ENCODE measurements around the gene SYMPK. TPM values are rescaled to one million over a fixed set of nuclear protein-coding genes. Genes with fewer than 3 reads are reported as not detected.
A peak's percentile ranks its signal among the peaks of the same experiment; 100 is the strongest.

Gene SYMPK
- total RNA-seq, 1 donor from 2014 or later, result 73.1 TPM

DNA sequence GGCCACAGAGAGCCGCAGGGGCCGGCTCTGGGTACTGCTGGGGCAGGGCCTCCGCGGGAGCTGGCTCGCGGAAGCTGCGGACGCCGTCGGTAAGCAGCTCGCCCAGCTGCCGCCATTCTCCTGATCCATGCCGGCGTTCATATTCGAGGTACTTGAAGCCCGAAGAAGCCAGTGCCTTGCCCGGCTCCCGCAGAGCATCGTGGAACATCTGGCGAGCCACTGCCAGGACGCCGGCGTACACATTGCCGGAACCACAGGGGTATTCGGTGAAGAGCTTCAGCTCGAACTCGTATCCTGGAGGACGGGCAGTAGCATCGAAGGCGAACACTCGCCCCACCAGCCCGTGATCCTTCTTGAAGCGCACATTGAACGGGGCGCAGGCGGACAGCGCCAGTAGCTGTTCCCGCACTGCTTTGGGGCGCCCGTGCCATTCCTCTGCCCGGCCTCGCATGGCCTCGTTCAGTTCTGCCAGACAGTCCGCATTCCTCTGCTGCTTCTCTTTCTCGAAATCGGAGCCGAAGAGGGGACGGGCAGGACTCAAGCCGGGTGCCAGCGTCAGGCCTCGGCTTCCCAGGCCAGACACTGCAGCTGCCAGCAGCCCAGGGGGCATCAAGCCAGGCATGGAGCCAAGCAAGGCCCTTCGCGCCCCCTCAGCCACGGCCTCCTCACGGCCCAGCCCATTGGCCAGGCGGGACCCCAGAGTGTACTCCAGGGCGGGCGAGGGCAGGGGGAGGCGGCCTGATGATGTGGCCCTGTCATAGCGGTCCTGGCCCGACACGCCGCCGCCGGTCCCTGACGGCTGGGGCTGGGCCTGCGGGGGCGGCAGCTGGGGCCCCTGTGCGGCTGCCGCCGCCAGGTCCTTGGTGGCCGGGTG is 22.0 kb upstream of the SYMPK start:
- ATAC-seq (no peak), DNase-seq (no peak)
- no peaks in the 10 kb centered on the region for H3K9me3 ChIP-seq
- intact Hi-C loops (cut with DNase I), result no loop called here
- H3K27ac ChIP-seq, result peak overlapping the region; percentile 90
- peaks cover 47% of the 10 kb centered on the region for H3K4me1 ChIP-seq
- H3K4me3 ChIP-seq, result peak overlapping the region; percentile 92
- TF ChIP-seq, protein P1, sequence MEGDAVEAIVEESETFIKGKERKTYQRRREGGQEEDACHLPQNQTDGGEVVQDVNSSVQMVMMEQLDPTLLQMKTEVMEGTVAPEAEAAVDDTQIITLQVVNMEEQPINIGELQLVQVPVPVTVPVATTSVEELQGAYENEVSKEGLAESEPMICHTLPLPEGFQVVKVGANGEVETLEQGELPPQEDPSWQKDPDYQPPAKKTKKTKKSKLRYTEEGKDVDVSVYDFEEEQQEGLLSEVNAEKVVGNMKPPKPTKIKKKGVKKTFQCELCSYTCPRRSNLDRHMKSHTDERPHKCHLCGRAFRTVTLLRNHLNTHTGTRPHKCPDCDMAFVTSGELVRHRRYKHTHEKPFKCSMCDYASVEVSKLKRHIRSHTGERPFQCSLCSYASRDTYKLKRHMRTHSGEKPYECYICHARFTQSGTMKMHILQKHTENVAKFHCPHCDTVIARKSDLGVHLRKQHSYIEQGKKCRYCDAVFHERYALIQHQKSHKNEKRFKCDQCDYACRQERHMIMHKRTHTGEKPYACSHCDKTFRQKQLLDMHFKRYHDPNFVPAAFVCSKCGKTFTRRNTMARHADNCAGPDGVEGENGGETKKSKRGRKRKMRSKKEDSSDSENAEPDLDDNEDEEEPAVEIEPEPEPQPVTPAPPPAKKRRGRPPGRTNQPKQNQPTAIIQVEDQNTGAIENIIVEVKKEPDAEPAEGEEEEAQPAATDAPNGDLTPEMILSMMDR (IDR thresholded peaks at IDR 0.05), result no peak
- no peaks in the 10 kb centered on the region for H3K27me3 ChIP-seq (ENCODE audit: low read depth)
- peaks cover 10% of the 10 kb centered on the region for H3K36me3 ChIP-seq

DNA sequence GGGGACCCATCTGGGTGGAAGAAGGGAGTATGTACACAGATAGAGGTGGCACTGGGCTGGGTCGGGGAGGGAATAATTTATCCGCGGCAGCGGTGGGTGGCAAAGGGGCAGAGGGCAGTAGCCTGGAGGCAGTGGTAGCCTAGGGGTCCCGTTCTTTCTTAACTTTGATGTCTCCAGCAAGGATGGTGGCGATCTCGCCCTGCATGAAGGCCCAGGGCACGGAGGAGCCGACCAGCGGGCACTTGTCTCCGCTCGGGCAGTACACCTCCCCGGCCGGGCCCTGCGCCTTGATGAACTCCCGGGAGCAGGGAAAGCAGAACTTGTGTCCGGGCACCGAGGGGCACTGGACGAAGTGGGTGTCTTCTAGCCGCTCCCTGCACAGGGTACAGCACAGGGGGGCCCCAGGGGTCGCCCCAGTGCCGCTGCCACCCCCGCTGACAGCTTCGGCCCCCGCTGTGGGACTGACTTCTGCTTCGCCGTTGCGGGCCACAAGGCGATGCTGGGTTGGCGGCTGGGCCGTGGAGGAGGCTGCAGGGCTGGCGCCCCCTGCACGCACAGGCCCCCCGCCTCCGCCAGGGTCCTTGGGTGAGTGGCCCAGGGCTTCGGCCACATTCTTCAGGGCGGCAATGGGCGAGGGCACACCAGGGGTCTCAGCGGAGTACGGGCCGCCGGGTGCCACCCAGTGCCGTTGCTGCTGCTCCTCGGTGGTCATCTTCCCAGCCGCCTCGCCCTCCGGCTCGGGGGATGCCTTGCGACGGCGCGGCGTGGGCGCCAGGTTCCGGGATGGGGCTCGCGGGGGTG is 21.1 kb upstream of the SYMPK start:
- H3K4me3 ChIP-seq, result peak overlapping the region; percentile 92
- H3K36me3 ChIP-seq, result peaks cover 10% of the 10 kb centered on the region
- H3K27ac ChIP-seq, result no peak overlapping the region
- DNase-seq (no peak), ATAC-seq (no peak)
- H3K27me3 ChIP-seq (ENCODE audit: low read depth), result no peaks in the 10 kb centered on the region
- H3K9me3 ChIP-seq, result no peaks in the 10 kb centered on the region
- intact Hi-C loops (cut with DNase I), result no loop called here
- TF ChIP-seq, protein P1 (IDR thresholded peaks at IDR 0.05), result no peak
- peaks cover 47% of the 10 kb centered on the region for H3K4me1 ChIP-seq

- intact Hi-C loops (cut with DNase I), result no loop called here
Observed at GRCh38 chr19:45883586-45883880, 20.6 kb upstream of the SYMPK start.

DNA sequence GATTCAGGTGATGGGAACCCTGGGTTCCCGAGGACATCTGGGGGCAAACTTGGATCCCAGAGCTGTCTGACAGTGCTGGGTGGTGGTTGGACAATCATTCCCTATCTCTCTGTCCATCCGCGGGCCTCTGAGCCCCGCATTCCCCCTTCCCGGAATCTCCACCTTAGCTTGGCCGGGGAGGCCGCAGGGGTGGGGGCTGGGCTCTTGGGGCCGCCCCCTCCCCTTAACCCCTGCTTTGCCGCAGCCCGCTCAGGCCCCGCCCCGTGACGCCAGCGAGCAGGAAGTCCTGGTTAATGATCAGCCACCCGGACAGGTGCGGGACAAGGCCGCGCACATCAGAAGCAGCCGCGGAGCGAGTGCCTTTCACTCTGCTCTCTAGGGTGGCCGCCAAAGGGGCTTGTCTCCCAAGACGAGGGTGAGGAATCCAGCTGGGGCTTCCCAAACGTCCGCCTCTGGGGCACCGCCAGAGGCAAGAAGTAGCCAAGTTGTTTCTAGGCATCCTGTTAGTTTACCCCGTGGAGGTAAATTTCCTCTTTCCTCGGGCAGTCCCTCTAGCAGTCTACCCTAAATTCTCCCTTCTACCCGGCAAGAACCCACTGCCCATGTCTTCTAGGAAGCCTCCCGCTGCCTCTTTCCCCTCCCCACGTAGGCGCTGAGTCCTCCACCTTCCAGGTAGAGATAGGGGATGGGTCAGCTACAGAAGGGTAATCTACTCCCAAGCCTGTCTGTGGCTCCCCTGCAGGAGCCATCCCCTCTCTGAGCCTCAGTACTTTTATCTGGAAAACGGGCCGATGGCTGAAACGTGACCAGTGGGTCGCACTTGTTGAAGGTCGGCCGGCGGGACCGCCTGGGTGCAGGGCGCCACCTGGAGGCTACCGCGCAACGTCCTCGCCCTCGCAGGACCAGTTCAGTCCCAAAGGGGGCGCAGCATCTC is 20.0 kb upstream of the SYMPK start:
- no peaks in the 10 kb centered on the region for H3K9me3 ChIP-seq
- TF ChIP-seq, protein P1 (IDR thresholded peaks at IDR 0.05), result peak; percentile 90
- peak; percentile 54 to 80 for ATAC-seq
- H3K4me1 ChIP-seq, result peaks cover 47% of the 10 kb centered on the region
- peaks cover 10% of the 10 kb centered on the region for H3K36me3 ChIP-seq
- DNase-seq, result peak; percentile 90
- intact Hi-C loops (cut with DNase I), result no loop called here
- peak overlapping the region; percentile 41 for H3K4me3 ChIP-seq
- no peaks in the 10 kb centered on the region for H3K27me3 ChIP-seq (ENCODE audit: low read depth)
- H3K27ac ChIP-seq, result peak overlapping the region; percentile 63

More at GRCh38 chr19:45883586-45883880, 20.6 kb upstream of the SYMPK start:
- Histone ChIP-seq H3K27ac (no peak overlapping the region), H3K9me3 (no peaks in the 10 kb centered on the region), H3K36me3 (peaks cover 10% of the 10 kb centered on the region), H3K27me3 (ENCODE audit: low read depth) (no peaks in the 10 kb centered on the region), H3K4me3 (peak overlapping the region; percentile 41), H3K4me1 (peaks cover 47% of the 10 kb centered on the region)
- ATAC-seq, result no peak
- TF ChIP-seq, protein P1 (IDR thresholded peaks at IDR 0.05), result no peak
- no peak for DNase-seq

All from lower lobe of right lung (tissue), 2 donors.